Measurements from ENCODE around the gene SLC44A2.

DNA sequence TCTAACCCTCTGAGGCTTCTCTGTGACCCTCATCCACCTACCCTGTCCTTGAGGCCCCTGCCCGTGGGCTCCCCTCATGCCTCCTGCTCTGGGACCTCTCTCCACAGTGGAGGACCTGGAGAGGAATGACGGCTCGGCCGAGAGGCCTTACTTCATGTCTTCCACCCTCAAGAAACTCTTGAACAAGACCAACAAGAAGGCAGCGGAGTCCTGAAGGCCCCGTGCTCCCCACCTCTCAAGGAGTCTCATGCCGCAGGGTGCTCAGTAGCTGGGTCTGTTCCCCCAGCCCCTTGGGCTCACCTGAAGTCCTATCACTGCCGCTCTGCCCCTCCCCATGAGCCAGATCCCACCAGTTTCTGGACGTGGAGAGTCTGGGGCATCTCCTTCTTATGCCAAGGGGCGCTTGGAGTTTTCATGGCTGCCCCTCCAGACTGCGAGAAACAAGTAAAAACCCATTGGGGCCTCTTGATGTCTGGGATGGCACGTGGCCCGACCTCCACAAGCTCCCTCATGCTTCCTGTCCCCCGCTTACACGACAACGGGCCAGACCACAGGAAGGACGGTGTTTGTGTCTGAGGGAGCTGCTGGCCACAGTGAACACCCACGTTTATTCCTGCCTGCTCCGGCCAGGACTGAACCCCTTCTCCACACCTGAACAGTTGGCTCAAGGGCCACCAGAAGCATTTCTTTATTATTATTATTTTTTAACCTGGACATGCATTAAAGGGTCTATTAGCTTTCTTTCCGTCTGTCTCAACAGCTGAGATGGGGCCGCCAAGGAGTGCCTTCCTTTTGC lies 18.0 kb downstream of the SLC44A2 start:
- TF ChIP-seq POLR2AphosphoS5 (IDR thresholded peaks at IDR 0.05; ENCODE audit: low read depth, low read length): no peak
- TF ChIP-seq, protein P1, sequence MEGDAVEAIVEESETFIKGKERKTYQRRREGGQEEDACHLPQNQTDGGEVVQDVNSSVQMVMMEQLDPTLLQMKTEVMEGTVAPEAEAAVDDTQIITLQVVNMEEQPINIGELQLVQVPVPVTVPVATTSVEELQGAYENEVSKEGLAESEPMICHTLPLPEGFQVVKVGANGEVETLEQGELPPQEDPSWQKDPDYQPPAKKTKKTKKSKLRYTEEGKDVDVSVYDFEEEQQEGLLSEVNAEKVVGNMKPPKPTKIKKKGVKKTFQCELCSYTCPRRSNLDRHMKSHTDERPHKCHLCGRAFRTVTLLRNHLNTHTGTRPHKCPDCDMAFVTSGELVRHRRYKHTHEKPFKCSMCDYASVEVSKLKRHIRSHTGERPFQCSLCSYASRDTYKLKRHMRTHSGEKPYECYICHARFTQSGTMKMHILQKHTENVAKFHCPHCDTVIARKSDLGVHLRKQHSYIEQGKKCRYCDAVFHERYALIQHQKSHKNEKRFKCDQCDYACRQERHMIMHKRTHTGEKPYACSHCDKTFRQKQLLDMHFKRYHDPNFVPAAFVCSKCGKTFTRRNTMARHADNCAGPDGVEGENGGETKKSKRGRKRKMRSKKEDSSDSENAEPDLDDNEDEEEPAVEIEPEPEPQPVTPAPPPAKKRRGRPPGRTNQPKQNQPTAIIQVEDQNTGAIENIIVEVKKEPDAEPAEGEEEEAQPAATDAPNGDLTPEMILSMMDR (IDR thresholded peaks at IDR 0.05): no peak
- TF ChIP-seq, protein P2, sequence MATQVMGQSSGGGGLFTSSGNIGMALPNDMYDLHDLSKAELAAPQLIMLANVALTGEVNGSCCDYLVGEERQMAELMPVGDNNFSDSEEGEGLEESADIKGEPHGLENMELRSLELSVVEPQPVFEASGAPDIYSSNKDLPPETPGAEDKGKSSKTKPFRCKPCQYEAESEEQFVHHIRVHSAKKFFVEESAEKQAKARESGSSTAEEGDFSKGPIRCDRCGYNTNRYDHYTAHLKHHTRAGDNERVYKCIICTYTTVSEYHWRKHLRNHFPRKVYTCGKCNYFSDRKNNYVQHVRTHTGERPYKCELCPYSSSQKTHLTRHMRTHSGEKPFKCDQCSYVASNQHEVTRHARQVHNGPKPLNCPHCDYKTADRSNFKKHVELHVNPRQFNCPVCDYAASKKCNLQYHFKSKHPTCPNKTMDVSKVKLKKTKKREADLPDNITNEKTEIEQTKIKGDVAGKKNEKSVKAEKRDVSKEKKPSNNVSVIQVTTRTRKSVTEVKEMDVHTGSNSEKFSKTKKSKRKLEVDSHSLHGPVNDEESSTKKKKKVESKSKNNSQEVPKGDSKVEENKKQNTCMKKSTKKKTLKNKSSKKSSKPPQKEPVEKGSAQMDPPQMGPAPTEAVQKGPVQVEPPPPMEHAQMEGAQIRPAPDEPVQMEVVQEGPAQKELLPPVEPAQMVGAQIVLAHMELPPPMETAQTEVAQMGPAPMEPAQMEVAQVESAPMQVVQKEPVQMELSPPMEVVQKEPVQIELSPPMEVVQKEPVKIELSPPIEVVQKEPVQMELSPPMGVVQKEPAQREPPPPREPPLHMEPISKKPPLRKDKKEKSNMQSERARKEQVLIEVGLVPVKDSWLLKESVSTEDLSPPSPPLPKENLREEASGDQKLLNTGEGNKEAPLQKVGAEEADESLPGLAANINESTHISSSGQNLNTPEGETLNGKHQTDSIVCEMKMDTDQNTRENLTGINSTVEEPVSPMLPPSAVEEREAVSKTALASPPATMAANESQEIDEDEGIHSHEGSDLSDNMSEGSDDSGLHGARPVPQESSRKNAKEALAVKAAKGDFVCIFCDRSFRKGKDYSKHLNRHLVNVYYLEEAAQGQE (IDR thresholded peaks at IDR 0.05; ENCODE audit: insufficient read depth in 1 of 2, low read depth in 2 of 2, low read length in 1 of 2): no peak
- TF ChIP-seq TCF7L2 (IDR thresholded peaks at IDR 0.05; ENCODE audit: low read depth, low read length): no peak
